Activated B cell treated with CpG ODN at 0.5 μM for 24 hours (primary cell): ENCODE results near the gene MYOZ3. TPM values are rescaled to one million over a fixed set of nuclear protein-coding genes. Genes with fewer than 3 reads are reported as not detected.

ENCODE experiments used
- ATAC-seq: fragments of 200-7000 bp; cut with Tn5 transposase; one replicate; pipeline ENCODE4 v1.10.0; 2021; ENCODE audit warnings: low read depth, mild to moderate bottlenecking, moderate library complexity
- CTCF ChIA-PET: fragments of 350-600 bp; sonication (Branson Sonifier 250); formaldehyde crosslinking; loops from one replicate; lab custom pipeline; 2021; ENCODE audit warnings: antibody characterized with exemption; lab: Charles Lee
- POLR2A ChIA-PET: fragments of 350-600 bp; sonication (Branson Sonifier 250); formaldehyde crosslinking; loops from one replicate; lab custom pipeline; 2021; ENCODE audit warnings: antibody characterized with exemption; lab: Charles Lee
- DNase-seq: peaks from one replicate; pipeline ENCODE4 v3.0.0; 2022
- H3K27ac Mint-ChIP-seq: one replicate; pipeline ENCODE4 v1.8.0; 2020; ENCODE audit warnings: mixed read lengths
- H3K27me3 Mint-ChIP-seq: one replicate; pipeline ENCODE4 v1.8.0; 2021; ENCODE audit warnings: mixed read lengths
- H3K36me3 Mint-ChIP-seq: one replicate; pipeline ENCODE4 v1.8.0; 2021; ENCODE audit warnings: low read depth, mixed read lengths
- H3K4me1 Mint-ChIP-seq: one replicate; pipeline ENCODE4 v1.8.0; 2021; ENCODE audit warnings: mixed read lengths
- H3K4me3 Mint-ChIP-seq: one replicate; pipeline ENCODE4 v1.8.0; 2020; ENCODE audit warnings: mild to moderate bottlenecking, mixed read lengths
- H3K9me3 Mint-ChIP-seq: one replicate; pipeline ENCODE4 v1.8.0; 2020; ENCODE audit warnings: mixed read lengths
- intact Hi-C: fragments of 100-400 bp; cut with micrococcal nuclease; formaldehyde crosslinking; loops from one replicate; pipeline ENCODE4 v1.15.1; 2024
- total RNA-seq: library from RNA; stranded (reverse); gene quantifications from 2 replicates; pipeline ENCODE4 v1.2.3, GENCODE V29; 2022
- TF ChIP-seq, protein P1 (sequence below): fragments of 200-600 bp; IDR thresholded peaks from one replicate; pipeline ENCODE4 v1.8.0; 2022; ENCODE audit warnings: antibody characterized with exemption, mild to moderate bottlenecking

Gene MYOZ3
- total RNA-seq, 1 donor from 2014 or later, result 0.18 TPM

DNA sequence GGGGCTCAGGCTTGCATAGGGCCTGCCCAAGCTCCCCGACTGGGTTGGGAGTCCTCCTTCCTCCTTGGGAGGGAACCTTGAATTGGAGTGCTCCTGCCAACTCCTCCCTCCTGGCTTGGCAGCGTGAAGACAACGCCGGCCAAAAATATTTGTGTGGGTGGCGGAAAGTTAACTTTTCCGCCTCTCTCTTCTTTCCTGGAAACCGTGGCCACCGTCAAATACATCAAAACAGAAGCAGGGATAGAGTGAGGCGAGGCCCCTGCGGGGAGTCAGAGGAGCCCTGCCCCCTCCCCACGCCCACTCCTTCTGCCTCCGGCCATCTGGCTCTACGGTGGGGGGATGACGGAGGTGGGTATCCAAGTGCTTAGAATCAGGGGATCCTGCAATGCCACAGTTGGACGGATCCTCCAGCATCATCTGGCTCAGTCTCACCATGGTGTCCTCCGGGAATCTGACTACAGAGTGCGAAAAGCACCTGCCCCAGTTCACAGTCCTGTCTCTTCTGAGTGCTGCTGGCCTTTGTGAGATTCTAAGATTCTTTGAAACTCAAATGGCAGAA is 45.8 kb upstream of the MYOZ3 start:
- Mint-ChIP-seq H3K4me1 (no peaks in the 10 kb centered on the region), H3K27me3 (peaks cover 2% of the 10 kb centered on the region), H3K4me3 (no peak overlapping the region), H3K36me3 (no peaks in the 10 kb centered on the region), H3K27ac (no peak overlapping the region), H3K9me3 (no peaks in the 10 kb centered on the region)
- TF ChIP-seq, protein P1, sequence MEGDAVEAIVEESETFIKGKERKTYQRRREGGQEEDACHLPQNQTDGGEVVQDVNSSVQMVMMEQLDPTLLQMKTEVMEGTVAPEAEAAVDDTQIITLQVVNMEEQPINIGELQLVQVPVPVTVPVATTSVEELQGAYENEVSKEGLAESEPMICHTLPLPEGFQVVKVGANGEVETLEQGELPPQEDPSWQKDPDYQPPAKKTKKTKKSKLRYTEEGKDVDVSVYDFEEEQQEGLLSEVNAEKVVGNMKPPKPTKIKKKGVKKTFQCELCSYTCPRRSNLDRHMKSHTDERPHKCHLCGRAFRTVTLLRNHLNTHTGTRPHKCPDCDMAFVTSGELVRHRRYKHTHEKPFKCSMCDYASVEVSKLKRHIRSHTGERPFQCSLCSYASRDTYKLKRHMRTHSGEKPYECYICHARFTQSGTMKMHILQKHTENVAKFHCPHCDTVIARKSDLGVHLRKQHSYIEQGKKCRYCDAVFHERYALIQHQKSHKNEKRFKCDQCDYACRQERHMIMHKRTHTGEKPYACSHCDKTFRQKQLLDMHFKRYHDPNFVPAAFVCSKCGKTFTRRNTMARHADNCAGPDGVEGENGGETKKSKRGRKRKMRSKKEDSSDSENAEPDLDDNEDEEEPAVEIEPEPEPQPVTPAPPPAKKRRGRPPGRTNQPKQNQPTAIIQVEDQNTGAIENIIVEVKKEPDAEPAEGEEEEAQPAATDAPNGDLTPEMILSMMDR, result no peak
- ChIA-PET CTCF (no interaction called here), POLR2A (no interaction called here)
- ATAC-seq (no peak), DNase-seq (no peak)
- intact Hi-C loops, result no loop called here

DNA sequence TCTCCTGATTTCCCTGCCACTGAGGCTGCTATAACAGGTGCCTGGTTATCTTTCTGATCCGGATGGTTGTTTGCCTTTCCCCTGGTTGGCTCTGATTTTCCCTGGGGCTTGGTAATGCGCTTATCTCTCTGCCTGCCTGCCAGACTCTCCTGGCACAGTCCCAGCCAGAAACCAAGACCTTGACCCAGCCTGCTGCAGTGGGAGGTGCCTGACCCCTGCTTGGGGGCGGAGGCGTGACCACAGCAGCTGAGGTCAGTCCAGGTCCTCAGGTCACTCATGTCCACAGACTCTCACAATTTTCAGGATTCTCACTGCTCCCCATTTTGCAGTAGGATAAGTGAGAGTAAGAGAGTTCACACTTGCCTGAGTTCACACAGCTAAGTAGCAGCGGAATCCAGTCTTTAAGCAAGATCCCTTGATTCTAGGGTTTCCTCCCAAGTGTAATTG is 45.0 kb upstream of the MYOZ3 start:
- TF ChIP-seq, protein P1, result no peak
- Mint-ChIP-seq H3K27me3 (peaks cover 2% of the 10 kb centered on the region), H3K9me3 (no peaks in the 10 kb centered on the region), H3K4me3 (no peak overlapping the region), H3K36me3 (no peaks in the 10 kb centered on the region), H3K4me1 (no peaks in the 10 kb centered on the region), H3K27ac (no peak overlapping the region)
- ChIA-PET POLR2A (no interaction called here), CTCF (no interaction called here)
- intact Hi-C loops, result no loop called here
- no peak for ATAC-seq
- no peak for DNase-seq

DNA sequence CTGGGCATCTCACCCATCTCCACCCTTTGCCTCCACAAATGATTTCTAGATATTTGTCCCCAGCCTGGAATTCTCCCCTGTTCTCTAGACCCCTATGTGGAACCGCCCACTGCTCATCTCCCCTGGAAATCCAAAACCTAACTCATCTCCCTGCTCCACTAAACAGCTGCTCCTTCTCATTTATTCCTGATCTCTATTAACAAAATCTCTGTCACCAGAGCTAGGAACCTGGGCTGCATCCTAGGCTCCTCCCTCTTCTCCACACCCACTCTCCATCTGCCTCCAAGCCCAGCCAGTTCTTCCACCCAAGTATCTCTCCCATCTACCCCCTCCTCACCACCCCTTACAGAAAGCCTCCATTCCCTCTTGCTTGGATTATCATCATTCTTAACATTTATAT is 44.5 kb upstream of the MYOZ3 start:
- intact Hi-C loops, result no loop called here
- H3K36me3 Mint-ChIP-seq, result no peaks in the 10 kb centered on the region
- H3K4me3 Mint-ChIP-seq, result no peak overlapping the region
- H3K27me3 Mint-ChIP-seq, result peaks cover 2% of the 10 kb centered on the region
- H3K9me3 Mint-ChIP-seq, result no peaks in the 10 kb centered on the region
- POLR2A ChIA-PET, result no interaction called here
- CTCF ChIA-PET, result no interaction called here
- ATAC-seq (no peak), DNase-seq (no peak)
- TF ChIP-seq, protein P1, result no peak
- no peaks in the 10 kb centered on the region for H3K4me1 Mint-ChIP-seq
- H3K27ac Mint-ChIP-seq, result no peak overlapping the region

DNA sequence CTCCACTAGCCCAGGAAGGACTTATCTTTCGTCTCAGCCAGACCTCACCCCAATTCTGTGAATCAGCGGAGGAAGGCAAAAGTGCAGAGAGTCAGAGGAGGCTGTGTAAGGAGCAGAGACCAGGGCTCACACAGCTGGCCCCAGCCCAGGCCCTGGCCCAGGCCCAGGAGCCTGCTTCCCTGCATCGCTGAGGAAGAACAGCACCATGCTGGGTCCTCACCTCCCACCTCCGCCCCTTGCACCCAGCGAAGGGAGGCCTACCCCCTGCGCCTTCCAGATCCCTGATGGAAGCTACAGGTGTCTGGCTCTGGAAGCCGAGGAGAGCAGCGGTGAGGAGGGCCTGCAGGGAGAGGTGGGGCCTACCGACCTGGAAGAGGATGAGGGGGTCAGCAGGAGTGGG is 42.9 kb upstream of the MYOZ3 start:
- ChIA-PET POLR2A (interaction anchor here (0.5 to 0.7 kb wide), 2 partner anchors 8 to 39 kb away, joined by 3 to 4 read pairs; no protein-coding TSS in a partner anchor), CTCF (no interaction called here)
- H3K27me3 Mint-ChIP-seq, result peaks cover 2% of the 10 kb centered on the region
- no peaks in the 10 kb centered on the region for H3K36me3 Mint-ChIP-seq
- intact Hi-C loops, result no loop called here
- ATAC-seq, result no peak
- H3K27ac Mint-ChIP-seq, result no peak overlapping the region
- no peaks in the 10 kb centered on the region for H3K9me3 Mint-ChIP-seq
- no peak for DNase-seq
- TF ChIP-seq, protein P1, result no peak
- no peak overlapping the region for H3K4me3 Mint-ChIP-seq
- H3K4me1 Mint-ChIP-seq, result peaks cover 5% of the 10 kb centered on the region

DNA sequence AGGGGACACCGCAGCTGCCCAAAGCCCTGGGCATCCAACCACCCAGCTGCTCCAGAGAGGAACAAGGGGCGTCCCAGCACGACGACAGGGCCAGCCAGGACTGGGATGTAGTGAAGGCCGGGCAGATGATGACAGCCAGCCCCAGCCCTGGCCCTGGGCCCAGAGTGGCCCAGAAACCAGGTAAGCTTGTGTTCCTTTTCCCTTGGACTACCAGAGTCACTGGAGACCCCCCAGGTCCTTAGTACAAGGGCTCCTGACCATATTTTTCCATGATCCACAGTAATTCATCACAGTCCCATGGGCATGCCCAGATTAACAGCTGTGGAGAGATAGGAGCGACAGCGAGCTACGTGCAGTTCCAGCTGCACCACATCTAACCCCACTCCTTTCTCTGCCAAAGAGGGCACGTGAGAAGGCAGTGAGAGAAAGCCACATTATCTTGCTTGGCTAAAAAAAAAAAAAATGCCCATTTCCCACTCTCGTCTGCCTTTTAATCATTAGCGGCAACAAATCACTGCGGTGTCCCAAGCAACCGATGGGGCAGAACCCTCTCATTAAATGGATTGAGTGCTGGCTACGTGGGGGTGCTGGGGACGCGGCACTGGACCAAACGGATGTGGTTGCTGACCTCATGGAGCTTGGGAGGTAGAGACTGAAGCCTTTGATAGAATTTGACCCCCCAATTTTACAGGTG is 42.3 kb upstream of the MYOZ3 start:
- H3K4me1 Mint-ChIP-seq, result peaks cover 11% of the 10 kb centered on the region

More for the DNA sequence above, 42.3 kb upstream of the MYOZ3 start:
- intact Hi-C loops, result no loop called here
- ChIA-PET CTCF (no interaction called here), POLR2A (no interaction called here)
- no peak for ATAC-seq
- Mint-ChIP-seq H3K36me3 (no peaks in the 10 kb centered on the region), H3K9me3 (no peaks in the 10 kb centered on the region), H3K27me3 (peaks cover 2% of the 10 kb centered on the region), H3K27ac (no peak overlapping the region), H3K4me3 (no peak overlapping the region)
- no peak for DNase-seq
- TF ChIP-seq, protein P1, result no peak
